ENCODE data around the gene HLA-DRA.

The HLA-DRA gene

GRCh38 chr6:32439602-32440214 lies at the start of gene HLA-DRA:
Gene HLA-DRA (plus strand): TSS chr6:32439887. CDS start chr6:32439951, 64 bp downstream.
- no peak for DNase-seq

DNA sequence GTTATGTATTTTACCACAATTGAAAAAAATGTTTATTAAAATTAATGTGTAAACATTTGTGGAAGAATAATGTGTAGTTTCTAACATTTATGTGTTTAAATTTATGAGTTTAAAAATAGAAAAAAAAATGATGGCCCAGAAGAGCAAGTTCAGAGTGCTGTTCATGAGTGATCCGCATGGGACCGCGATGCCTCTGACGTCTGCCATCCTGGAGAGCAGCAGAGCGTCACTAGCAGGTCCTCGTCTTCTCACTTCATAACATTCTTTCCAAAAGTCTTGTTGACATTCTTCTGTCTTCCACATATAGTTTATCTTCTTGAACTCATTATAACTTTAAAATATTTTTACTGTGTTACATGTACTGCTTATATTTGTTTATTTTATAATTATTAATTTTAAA lies 48.2 kb upstream of the HLA-DRA start:
- DNase-seq: no peak

- DNase-seq: no peak
Observed at GRCh38 chr6:32393665-32394420, 45.8 kb upstream of the HLA-DRA start.

DNA sequence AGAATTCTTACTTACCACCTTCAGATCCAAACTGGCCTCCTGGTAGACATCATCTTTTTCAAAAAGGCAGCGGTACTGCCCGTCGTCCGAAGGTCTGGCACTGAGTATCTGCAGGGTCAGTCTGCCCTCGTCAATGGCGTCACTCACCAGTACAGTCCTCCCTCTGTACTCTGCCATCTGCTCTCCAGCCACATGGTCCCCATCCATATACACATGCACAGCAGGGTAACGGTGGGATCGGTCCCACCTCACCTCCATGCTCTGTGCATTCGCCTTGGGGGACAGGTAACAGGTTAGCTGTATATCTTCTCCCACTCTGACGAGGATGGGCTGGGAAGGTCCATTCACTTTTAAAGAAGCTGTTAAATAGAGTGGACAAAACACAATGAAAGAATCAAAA lies 43.7 kb upstream of the HLA-DRA start:
- no peak for DNase-seq

DNA sequence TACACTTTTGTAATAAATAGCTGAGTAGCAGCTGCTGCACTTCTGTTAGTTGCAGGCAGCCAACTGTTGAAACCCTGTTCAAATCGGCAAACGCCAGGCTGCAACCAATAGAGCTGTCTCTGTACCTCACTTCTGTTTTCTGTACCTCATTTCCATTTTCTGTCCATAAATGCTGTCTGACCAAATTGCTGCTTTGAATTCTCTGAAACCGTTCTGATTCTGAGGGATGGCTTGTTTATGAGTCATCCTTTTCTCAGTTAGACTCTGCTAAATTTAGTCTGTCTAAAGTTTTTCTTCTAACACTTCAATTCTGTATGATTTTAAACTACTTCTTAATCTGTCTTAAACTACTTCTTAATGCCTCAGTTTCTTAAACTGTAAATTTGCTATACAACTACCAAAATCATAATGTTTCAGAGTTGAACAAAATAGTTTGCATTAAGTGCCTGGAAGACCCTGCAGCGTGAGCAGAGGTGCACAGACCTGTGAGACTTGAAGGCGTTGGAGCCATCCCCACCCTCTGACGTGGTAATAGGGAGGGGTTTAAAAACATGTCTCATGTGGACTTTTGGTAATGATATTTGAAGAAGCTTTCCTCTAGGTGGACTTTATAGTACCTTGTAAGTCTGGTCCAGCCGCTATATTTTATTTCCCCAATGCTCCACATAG lies 42.3 kb upstream of the HLA-DRA start:
- DNase-seq: no peak

GRCh38 chr6:32401284-32401963 lies 38.3 kb upstream of the HLA-DRA start:
- DNase-seq: no peak

GRCh38 chr6:32402812-32403211 lies 36.9 kb upstream of the HLA-DRA start:
- DNase-seq: no peak

GRCh38 chr6:32405656-32406055 lies 34.0 kb upstream of the HLA-DRA start:
- DNase-seq: no peak

- no peak for DNase-seq
Observed at GRCh38 chr6:32406197-32406596, 33.5 kb upstream of the HLA-DRA start.

DNA sequence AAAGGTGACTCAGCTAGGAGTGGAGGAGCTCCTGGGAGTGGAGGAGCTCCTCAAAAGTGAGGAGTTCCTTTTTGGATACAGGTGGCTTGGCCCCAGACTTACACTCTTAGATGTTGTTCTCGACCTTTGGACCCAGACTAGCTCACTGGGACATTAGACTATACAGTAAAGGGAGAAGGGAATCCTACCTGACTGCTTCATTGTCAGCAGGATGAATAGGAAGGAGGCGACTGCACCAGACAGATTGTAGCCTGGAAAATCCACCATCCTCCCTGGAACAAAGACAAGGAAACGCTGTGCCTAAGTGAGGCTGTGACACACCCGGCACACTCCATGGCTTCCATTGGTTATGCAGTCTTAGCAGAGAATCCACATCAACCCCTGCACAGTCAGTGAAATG lies 32.8 kb upstream of the HLA-DRA start, which contains the start of gene BTNL2:
BTNL2 (minus strand) TSS at position 325 of the 400 bp plus-strand sequence; CDS start at position 267, 58 bp downstream.
- DNase-seq: no peak

DNA sequence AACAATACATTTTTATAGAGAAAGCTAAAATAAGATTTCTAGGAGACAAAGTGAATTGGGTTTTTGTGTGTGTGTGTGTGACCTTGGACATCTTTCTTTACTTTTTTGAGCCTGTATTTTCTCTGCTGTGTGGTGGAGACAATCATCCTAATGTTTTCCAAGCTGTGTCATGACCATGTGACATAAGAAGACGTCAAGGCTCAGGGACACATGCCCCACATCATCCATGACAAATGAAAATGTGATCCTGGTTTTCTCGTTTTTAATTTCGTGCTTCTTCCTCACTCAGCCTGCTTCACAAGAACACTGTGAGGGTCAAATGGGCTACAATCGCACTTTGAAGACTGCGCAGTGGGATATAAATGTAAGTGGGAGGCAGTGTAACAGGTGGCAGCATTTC lies 28.8 kb upstream of the HLA-DRA start:
- DNase-seq: no peak

- no peak for DNase-seq
Observed at GRCh38 chr6:32411566-32412327, 27.9 kb upstream of the HLA-DRA start.

- no peak for DNase-seq
Observed at GRCh38 chr6:32413427-32414047, 26.1 kb upstream of the HLA-DRA start.

GRCh38 chr6:32415521-32416019 lies 24.1 kb upstream of the HLA-DRA start:
- DNase-seq: no peak

DNA sequence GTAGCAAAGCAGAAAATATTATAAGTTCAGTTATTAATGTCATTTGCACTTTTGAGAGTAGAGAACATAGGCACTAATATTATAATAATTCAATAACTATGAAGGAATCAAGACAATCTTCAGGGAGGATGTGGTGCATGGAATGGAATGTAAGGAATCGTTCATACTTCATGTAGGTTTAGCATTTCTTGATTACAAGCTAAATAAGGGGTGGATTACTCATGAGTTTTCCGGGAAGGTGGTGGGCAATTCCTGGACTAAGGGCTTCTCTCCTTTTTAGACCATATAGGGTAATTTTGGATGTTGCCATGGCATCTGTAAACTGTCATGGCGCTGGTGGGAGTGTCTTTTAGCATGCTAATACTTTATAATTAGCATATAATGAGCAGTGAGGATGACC lies 23.7 kb upstream of the HLA-DRA start:
- no peak for DNase-seq

- no peak for DNase-seq
Observed at GRCh38 chr6:32424589-32425300, 14.9 kb upstream of the HLA-DRA start.

GRCh38 chr6:32426338-32426737 lies 13.3 kb upstream of the HLA-DRA start:
- DNase-seq: no peak

- DNase-seq: no peak
Observed at GRCh38 chr6:32427218-32427617, 12.5 kb upstream of the HLA-DRA start.

- DNase-seq: no peak
Observed at GRCh38 chr6:32427934-32428474, 11.7 kb upstream of the HLA-DRA start.

DNA sequence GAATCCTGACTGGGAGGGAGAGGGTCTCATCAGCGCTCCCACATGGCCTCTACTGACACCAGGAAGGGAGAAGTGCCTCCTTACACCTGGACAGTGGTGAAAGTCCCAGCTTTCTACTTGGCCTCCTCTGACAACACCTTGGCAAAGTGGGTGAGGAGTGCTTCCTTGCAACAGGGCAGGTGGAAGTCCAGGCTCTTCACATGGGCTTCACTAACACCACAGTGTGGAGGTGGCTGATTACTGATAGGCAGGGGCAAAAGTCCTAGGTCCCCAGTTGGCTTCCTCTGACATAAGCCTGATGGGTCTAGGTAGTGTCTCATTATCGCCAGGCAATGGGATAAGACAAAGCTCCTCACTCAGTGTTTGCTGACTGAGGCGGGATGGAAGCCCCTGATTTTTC lies 9.5 kb upstream of the HLA-DRA start:
- no peak for DNase-seq

DNA sequence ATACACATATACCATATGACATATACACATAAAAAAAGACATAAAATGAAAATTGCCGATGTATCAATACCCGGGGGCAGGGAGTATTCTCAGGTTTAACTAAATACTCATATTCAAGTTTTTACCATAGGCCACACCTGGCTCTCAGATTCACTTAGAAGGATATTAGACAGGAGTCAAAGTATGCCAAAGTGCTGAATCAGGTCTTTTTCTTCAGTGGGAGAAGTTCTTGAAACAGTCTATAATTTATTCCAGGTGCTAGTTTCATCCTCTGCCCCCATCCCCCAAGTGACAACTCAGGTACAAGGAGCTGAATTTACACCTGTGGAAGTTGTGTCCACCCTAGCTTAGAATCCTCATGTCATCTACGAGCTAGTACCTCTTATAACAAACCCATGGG lies 8.5 kb upstream of the HLA-DRA start:
- DNase-seq: no peak
